HG03378 (cell line): ENCODE data around the gene ATP6V1A.

Source experiments
- ATAC-seq: cut with Tn5 transposase; IDR thresholded peaks from one replicate; pipeline ENCODE4 v1.9.1; 2021; ENCODE audit warnings: mild to moderate bottlenecking, moderate library complexity; ENCODE audit not compliant: unreplicated experiment

Gene ATP6V1A

DNA sequence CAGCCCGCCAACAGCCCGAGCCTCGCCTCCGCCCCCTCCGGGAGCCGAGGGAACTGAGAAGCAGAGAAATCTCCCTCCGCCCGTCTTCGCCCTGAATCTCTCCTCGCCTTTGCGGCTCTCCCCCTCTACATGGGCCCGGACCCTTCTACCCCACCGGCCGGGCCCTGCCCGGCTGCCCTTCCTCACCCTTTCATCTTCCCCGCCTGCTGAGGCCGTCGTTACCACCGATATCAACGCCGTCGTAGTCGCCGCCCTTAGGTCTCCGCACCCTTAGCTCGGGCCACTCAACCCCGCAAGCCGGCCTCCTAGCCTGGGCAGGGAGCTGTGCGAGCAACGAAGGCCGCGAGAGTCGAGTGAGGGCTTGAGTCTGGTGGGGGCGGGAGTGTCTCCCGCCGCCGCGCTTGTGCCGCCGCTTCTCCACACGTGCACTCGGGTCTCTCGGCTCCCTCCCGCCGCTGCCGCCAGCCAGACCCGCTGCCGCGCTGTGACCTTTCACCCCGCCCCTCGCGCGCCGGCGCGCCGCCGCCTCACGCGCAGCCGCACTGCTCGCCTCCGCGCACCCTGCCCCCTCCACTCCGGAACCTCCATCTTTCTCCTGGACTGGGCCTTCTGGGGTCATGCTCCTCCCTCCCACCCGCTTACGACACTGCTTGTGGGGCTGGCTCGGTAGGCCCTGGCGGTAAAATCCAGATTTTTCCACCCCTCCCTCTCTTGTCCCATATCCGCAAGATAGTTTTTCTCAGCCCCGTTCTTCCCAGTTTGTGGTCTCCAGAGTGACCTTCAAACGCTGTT, 883 bp upstream of the ATP6V1A start, which contains the start of gene NAA50:
TSS of gene NAA50 (minus strand) at position 494 of the 792 bp plus-strand sequence. CDS start at position 194, 300 bp downstream.
- peak; percentile 31 for ATAC-seq

- ATAC-seq, result peak; percentile 24
Observed at GRCh38 chr3:113747283-113748046, 630 bp downstream of the ATP6V1A start.

- no peak for ATAC-seq
Observed at GRCh38 chr3:113751141-113751540, 4.3 kb downstream of the ATP6V1A start.

GRCh38 chr3:113753376-113753985, 6.6 kb downstream of the ATP6V1A start:
- ATAC-seq, result no peak

- ATAC-seq, result peak; percentile 67
Observed at GRCh38 chr3:113754494-113755159, 7.8 kb downstream of the ATP6V1A start.

- no peak for ATAC-seq
Observed at GRCh38 chr3:113758389-113759024, 11.7 kb downstream of the ATP6V1A start.

- no peak for ATAC-seq
Observed at GRCh38 chr3:113764698-113765097, 17.9 kb downstream of the ATP6V1A start.

DNA sequence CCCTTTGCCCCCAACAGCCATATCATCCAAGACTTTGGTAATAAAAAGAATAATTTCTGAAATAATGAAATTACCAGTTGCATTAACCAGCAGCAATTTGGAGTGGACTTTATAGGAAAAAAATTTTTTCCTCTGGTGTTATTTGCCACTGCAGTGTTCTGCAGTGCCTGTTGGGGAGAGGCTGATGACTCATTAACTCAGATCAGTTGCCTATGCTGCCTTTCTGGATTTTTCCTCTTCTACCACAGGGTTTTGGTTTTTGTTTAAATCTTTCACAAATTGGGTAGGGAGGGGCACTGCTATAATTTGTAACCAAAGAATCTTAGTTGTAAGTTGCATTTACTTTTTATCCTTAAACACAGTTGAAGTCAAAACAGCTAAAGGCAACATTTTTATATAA, 22.7 kb downstream of the ATP6V1A start:
- ATAC-seq, result peak; percentile 77

- no peak for ATAC-seq
Observed at GRCh38 chr3:113771993-113772392, 25.2 kb downstream of the ATP6V1A start.

- no peak for ATAC-seq
Observed at GRCh38 chr3:113773381-113773780, 26.5 kb downstream of the ATP6V1A start.

GRCh38 chr3:113775516-113775915, 28.7 kb downstream of the ATP6V1A start:
- no peak for ATAC-seq

DNA sequence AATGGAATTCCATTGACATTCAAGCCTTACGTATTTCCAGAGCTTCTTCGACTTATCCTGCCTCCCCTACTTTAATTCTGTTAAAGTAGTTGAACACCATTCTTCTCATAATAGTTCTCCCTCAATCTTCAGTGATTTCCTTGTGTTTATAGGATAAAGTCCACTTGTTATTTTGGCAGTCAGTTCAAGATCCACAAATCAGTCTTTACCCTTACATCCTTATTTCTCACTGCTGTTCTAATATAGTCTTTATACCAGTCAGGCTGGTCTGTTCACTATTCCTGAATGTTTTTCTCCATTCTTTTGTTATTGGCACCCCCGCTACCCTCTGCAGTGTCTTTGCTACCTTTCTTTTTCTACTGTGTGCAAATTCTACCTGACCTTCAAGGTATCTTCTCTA, 29.7 kb downstream of the ATP6V1A start:
- no peak for ATAC-seq

DNA sequence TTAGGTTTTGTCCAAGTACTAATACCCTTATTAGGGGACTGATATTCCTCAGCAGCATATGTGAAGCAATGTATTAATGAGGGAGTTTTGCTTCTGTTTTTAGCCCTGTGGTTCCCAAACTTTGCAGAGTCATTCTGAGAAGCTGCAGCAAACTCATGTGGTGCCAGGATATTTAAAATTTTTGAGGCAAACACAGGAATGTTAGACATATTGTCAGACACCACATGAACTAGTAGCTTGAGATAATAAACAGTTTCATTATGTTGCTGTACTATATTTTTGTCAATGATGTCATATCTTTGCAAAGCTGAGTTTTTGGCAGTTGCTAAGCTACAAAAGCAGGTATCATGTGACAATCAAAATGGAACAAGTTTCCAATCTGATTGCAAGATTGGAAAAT, 36.6 kb downstream of the ATP6V1A start:
- peak; percentile 86 for ATAC-seq

- no peak for ATAC-seq
Observed at GRCh38 chr3:113783980-113784379, 37.1 kb downstream of the ATP6V1A start.

GRCh38 chr3:113791381-113791780, 44.5 kb downstream of the ATP6V1A start:
- ATAC-seq, result no peak

GRCh38 chr3:113794526-113794925, 47.7 kb downstream of the ATP6V1A start:
- ATAC-seq, result no peak

GRCh38 chr3:113795693-113796092, 48.9 kb downstream of the ATP6V1A start:
- ATAC-seq, result no peak

DNA sequence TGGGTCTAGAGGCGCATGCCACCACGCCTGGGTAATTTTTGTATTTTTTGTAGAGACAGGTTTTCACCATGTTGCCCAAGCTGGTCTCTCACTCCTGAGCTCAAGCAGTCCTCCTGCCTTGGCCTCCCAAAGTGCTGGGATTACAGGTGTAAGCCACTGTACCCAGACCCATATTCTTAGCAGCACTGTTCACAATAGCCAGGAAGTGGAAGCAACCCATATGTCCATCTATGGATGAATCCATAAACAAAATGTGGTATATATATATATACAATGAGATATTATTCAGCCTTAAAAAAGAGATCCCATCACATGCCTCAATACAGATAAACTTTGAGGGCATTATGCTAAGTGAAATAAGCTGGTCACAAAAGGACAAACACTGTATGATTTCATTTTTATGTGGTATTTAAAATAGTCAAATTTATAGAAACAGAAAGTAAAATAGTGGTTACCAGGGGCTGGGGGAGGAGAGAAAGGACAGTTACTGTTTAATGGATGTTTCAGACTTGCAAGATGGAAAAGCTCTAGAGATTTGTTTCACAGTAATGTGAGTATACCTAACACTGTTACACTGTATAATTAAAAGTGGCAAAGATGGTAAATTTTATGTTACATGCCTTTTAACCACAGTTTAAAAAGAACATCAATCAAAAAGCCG, 56.1 kb downstream of the ATP6V1A start:
- ATAC-seq, result peak; percentile 69

GRCh38 chr3:113804661-113805060, 57.8 kb downstream of the ATP6V1A start:
- ATAC-seq, result no peak

DNA sequence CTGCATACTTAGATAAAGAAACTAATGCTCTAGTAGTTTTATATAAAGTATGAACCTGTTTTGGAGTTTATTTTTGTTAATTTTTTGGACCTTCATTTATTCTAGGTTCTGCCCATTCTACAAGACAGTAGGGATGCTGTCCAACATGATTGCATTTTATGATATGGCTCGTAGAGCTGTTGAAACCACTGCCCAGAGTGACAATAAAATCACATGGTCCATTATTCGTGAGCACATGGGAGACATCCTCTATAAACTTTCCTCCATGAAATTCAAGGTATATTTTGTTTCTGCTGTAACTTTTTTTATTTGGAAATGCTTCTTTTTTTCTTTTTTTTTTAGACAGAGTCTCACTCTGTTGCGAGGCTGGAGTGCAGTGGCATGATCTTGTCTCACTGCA, 58.4 kb downstream of the ATP6V1A start:
- ATAC-seq, result no peak
